BE2C (cell line): Measurements from ENCODE around the gene TPH2.

Experiments used
- DNase-seq: peaks from one replicate; pipeline ENCODE4 v3.0.0-alpha.2; 2020
- H3K27me3 ChIP-seq: fragments of 250-450 bp; sonication (Bioruptor Pico); 2 replicates; pipeline ENCODE4 v1.5.1; 2020; ENCODE audit warnings: mild to moderate bottlenecking
- H3K36me3 ChIP-seq: fragments of 250-450 bp; sonication (Bioruptor Pico); 2 replicates; pipeline ENCODE4 v1.5.1; 2020; ENCODE audit warnings: mild to moderate bottlenecking
- H3K4me1 ChIP-seq: fragments of 250-450 bp; sonication (Bioruptor Pico); 2 replicates; pipeline ENCODE4 v1.5.1; 2020
- H3K4me3 ChIP-seq: 2 replicates; pipeline ENCODE4 v1.5.1; 2011; ENCODE audit warnings: low read depth, low read length
- H3K9me3 ChIP-seq: fragments of 250-450 bp; sonication (Bioruptor Pico); 2 replicates; pipeline ENCODE4 v1.5.1; 2020
- CTCF ChIP-seq: IDR thresholded peaks from 2 replicates; pipeline ENCODE4 v1.5.1; 2012; ENCODE audit warnings: mild to moderate bottlenecking, low read depth, low read length

The TPH2 gene

DNA sequence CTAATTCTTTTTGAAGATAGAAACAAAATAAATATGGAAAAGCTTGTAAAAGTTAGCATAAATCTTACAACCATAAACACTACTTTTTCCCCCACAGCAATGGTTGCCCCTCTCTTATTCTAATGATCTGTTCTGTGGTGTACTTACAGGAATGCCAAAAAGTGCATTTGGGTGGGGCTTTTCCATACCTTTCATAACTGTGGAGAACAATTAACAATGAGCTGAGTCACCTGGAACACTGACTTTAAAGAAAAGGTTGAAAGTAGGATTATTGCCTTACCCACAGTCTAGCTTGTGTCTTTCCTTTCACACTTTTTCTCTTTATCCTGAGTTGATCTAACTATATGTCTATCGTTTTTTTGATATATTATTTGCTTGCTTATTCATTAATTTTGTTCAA lies 86.9 kb downstream of the TPH2 start:
- DNase-seq = no peak
- Histone ChIP-seq H3K36me3 (no peaks in the 10 kb centered on the region), H3K4me3 (no peak overlapping the region), H3K27me3 (peaks cover 3% of the 10 kb centered on the region), H3K9me3 (no peaks in the 10 kb centered on the region), H3K4me1 (no peaks in the 10 kb centered on the region)
- TF ChIP-seq CTCF = no peak

GRCh38 chr12:72028966-72029365 lies 90.3 kb downstream of the TPH2 start:
- H3K27me3 ChIP-seq = peaks cover 20% of the 10 kb centered on the region; the same call in 1 of the 2 replicates
- no peaks in the 10 kb centered on the region for H3K36me3 ChIP-seq
- no peaks in the 10 kb centered on the region for H3K4me1 ChIP-seq
- no peak overlapping the region for H3K4me3 ChIP-seq
- no peak for TF ChIP-seq CTCF
- no peak for DNase-seq
- H3K9me3 ChIP-seq = no peaks in the 10 kb centered on the region

DNA sequence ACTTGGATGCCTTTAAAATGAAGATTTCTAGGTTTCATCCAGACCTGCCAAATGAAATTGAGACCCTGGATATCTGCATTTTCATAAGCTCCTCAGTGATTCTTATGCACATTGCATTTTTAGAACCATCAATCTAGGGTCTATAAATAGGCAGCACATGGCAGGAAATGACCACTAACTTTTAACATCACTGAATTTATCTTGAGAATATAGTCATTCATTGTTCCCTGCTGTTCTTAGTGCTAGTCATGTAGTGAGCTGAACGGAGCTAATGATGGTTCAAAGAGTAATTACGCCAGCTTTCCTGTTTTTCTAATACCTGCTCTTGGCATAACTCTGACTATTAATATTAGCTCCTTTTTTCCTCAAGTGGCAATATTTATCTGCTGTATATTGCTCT lies 91.6 kb downstream of the TPH2 start:
- Histone ChIP-seq H3K4me3 (no peak overlapping the region), H3K9me3 (no peaks in the 10 kb centered on the region), H3K36me3 (no peaks in the 10 kb centered on the region), H3K4me1 (no peaks in the 10 kb centered on the region), H3K27me3 (peaks cover 23% of the 10 kb centered on the region; the same call in 1 of the 2 replicates)
- no peak for TF ChIP-seq CTCF
- DNase-seq = no peak

GRCh38 chr12:72031066-72031465 lies 92.4 kb downstream of the TPH2 start:
- H3K27me3 ChIP-seq = peaks cover 23% of the 10 kb centered on the region; the same call in 1 of the 2 replicates
- no peak overlapping the region for H3K4me3 ChIP-seq
- no peak for DNase-seq

GRCh38 chr12:72033991-72034390 lies 95.3 kb downstream of the TPH2 start:
- Histone ChIP-seq H3K9me3 (no peaks in the 10 kb centered on the region), H3K27me3 (peaks cover 23% of the 10 kb centered on the region; the same call in 1 of the 2 replicates), H3K36me3 (no peaks in the 10 kb centered on the region), H3K4me3 (no peak overlapping the region), H3K4me1 (no peaks in the 10 kb centered on the region)
- DNase-seq = no peak
- no peak for TF ChIP-seq CTCF

More at GRCh38 chr12:72031066-72031465, 92.4 kb downstream of the TPH2 start:
- no peak for TF ChIP-seq CTCF
- H3K4me1 ChIP-seq = no peaks in the 10 kb centered on the region
- H3K36me3 ChIP-seq = no peaks in the 10 kb centered on the region
- no peaks in the 10 kb centered on the region for H3K9me3 ChIP-seq

DNA sequence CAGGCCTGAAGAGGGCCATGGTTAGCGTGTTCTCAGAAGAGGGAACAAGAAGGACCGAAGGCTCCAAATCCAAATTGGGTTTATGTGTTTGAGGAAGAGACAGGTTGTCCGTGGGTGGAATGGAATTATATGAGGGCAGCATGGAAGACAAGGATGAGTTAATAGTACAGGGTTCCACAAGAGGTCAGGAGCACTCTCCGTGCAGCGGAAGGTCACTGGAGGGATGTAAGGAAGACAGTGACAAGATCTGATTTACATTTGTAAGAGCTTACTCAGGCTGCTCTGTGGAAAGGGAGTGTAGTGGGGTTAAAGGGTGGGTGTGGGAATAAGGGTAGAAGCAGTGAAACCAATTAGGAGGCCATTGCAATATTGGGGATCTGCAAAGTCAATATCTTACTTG lies 97.0 kb downstream of the TPH2 start:
- Histone ChIP-seq H3K9me3 (no peaks in the 10 kb centered on the region), H3K36me3 (no peaks in the 10 kb centered on the region), H3K27me3 (peaks cover 23% of the 10 kb centered on the region; the same call in 1 of the 2 replicates), H3K4me1 (no peaks in the 10 kb centered on the region), H3K4me3 (no peak overlapping the region)
- no peak for TF ChIP-seq CTCF
- no peak for DNase-seq
